ENCODE data around the gene ARSG. TPM values are rescaled to one million over a fixed set of nuclear protein-coding genes. Genes with fewer than 3 reads are reported as not detected.

ARSG gene
- total and polyA plus RNA-seq, 2 of the 8 experiments (the other 6 are each of a cell fraction or from before 2014, with no cell fraction given): 3.3 to 4.0 TPM

GRCh38 chr17:68439656-68440290 lies 148.5 kb downstream of the ARSG start (continued):
- TF ChIP-seq CHD7 (IDR thresholded peaks at IDR 0.05; ENCODE audit: insufficient replicate concordance, low read length) (no peak), TCF12 (IDR thresholded peaks at IDR 0.05; ENCODE audit: low read depth, low read length) (no peak), CTCF (IDR thresholded peaks at IDR 0.05; ENCODE audit: control extremely low read depth in 1 of 3, insufficient read depth in 1 of 3, low read depth in 1 of 3, low read length in 3 of 3) (no peak), JUN (IDR thresholded peaks at IDR 0.05; ENCODE audit: low read depth, low read length) (no peak), BACH1 (IDR thresholded peaks at IDR 0.05; ENCODE audit: low read length) (no peak), ATF2 (IDR thresholded peaks at IDR 0.05; ENCODE audit: low read length) (no peak), CREB1 (IDR thresholded peaks at IDR 0.05) (no peak)

Data from H1 (cell line).